Heart left ventricle (tissue), 16 donors: Measurements from ENCODE around the gene CTTNBP2NL. TPM values are rescaled to one million over a fixed set of nuclear protein-coding genes. Genes with fewer than 3 reads are reported as not detected.
A peak's percentile ranks its signal among the peaks of the same experiment; 100 is the strongest.
"Not testable (repeated sequence)": the region's sequence is repeated elsewhere in the genome, so short reads cannot be mapped to it uniquely, and the experiment has no call there.

Experiments
- ATAC-seq, 4 donors: fragments of 200-7000 bp; cut with Tn5 transposase; one replicate each; pipeline ENCODE4 v1.9.1; 2020 to 2022; ENCODE audit warnings: moderate library complexity in 4 of 4, mild to moderate bottlenecking in 3 of 4, moderate number of reproducible peaks in 1 of 4
- DNase-seq, 5 donors: peaks; one replicate each; pipeline ENCODE4 v3.0.0-alpha.2; 2020
- H3K27ac ChIP-seq, 12 donors: fragments of 200-600 bp; sonication (generic) in 4 of 12; one replicate each; pipeline versions ENCODE4 v1.5.0 to v1.8.0; 2016 to 2022; ENCODE audit warnings: mild to moderate bottlenecking in 2 of 12
- H3K27me3 ChIP-seq, 9 donors: fragments of 200-600 bp; sonication (generic) in 2 of 9; one replicate each; pipeline versions ENCODE4 v1.5.1 to v1.8.0; 2016 to 2022; ENCODE audit warnings: mild to moderate bottlenecking in 3 of 9
- H3K36me3 ChIP-seq, 9 donors: fragments of 200-600 bp; sonication (generic) in 2 of 9; one replicate each; pipeline versions ENCODE4 v1.5.0 to v1.8.0; 2018 to 2022; ENCODE audit warnings: mild to moderate bottlenecking in 2 of 9
- H3K4me1 ChIP-seq, 12 donors: fragments of 200-600 bp; sonication (generic) in 4 of 12; one replicate each; pipeline versions ENCODE4 v1.5.0 to v1.8.0; 2016 to 2022; ENCODE audit warnings: mild to moderate bottlenecking in 3 of 12
- H3K4me3 ChIP-seq, 12 donors: fragments of 200-600 bp; sonication (generic) in 4 of 12; one replicate each; pipeline versions ENCODE4 v1.5.0 to v1.8.0; 2017 to 2022; ENCODE audit warnings: mild to moderate bottlenecking in 9 of 12, moderate library complexity in 4 of 12
- H3K9me3 ChIP-seq, 12 donors: fragments of 200-600 bp; sonication (generic) in 4 of 12; one replicate each; pipeline versions ENCODE4 v1.5.0 to v1.8.0; 2016 to 2022; ENCODE audit warnings: mild to moderate bottlenecking in 1 of 12
- POLR2A ChIP-seq, 2 donors: fragments of 450-650 bp; IDR thresholded peaks; one replicate each; pipeline ENCODE4 v1.6.1; 2017; ENCODE audit warnings: antibody characterized with exemption in 2 of 2, mild to moderate bottlenecking in 2 of 2, moderate library complexity in 2 of 2
- WGBS, 4 donors: extraction: QIAGEN DNeasy Blood & Tissue Kit in 2 of 4; methylation state at CpG; one replicate each; pipeline versions ENCODE4 v1.1.5 to v1.1.7; 2013 to 2018; 5-methylcytosine and 5-hydroxymethylcytosine counted together
- intact Hi-C, 10 donors: fragments of 100-400 bp; cut with DNase I; formaldehyde crosslinking; loops; one replicate each; pipeline versions ENCODE4 v1.11.1 to v1.14.2; 2022
- polyA plus RNA-seq, 2 donors: library from polyadenylated mRNA; stranded (reverse); fragments of 200-250 nt; gene quantifications; one replicate each; pipeline ENCODE4 v1.2.3, GENCODE V29; 2013
- total RNA-seq, 9 donors: library from RNA; depleted of rRNA in 2 of 9; stranded (reverse); fragments of >200 nt in 2 of 9; fragmentation: NEBNext Ultra II Directional in 3 of 9; extraction: Animal tissue kit (Norgen Biotek cat#: 25700) in 3 of 9; gene quantifications; one replicate each; pipeline versions ENCODE4 v1.1.0 to v1.2.4, GENCODE V29; 2016 to 2023
- TF ChIP-seq, protein P1 (sequence below), 12 donors: fragments of 200-600 bp; sonication (generic) in 4 of 12; IDR thresholded peaks; one replicate each; pipeline versions ENCODE4 v1.5.0 to v1.8.0; 2018 to 2022; ENCODE audit warnings: antibody characterized with exemption in 12 of 12, mild to moderate bottlenecking in 5 of 12
- donor health status: ischemic (EF 13 %, LVEDD 7.1; RV severe dilation, severe dysfunction).
- donor health status: healthy with polysubstance abuse.
- donor health status: DM: no; HTN: yes; CAD: no.
- donor health status: DM: no; HTN: no; CAD: no.
- donor health status: ischemic (EF 25% LVEDD 6.9; RV normal size, moderate dysfunction).
- donor health status: ischemic (EF 25% LVEDD 5.7; RV mildly dilated, moderate dysfunction).
- donor health status: healthy.
- donor health status: DM: yes; HTN: yes; CAD: no.
- donor health status: ischemic (EF 35%, LVEDD 5.7; RV mildly dilated, moderate dysfunction).
- donor health status: nonischemic (EF 11% LVEDD 7.7; RV severe dilation, severe dysfunction).
- donor health status: DM: yes; HTN: yes; CAD: no.
- donor health status: PGD.
- donor health status: ischemic (EF 29% LVEDD 5.4; RV normal size, mild dysfunction).
- donor health status: nonischemic (EF 23%, LVEDD 6.1; RV moderate dilation, normal function).

CTTNBP2NL gene
- total and polyA plus RNA-seq, 11 donors, result 4.6 to 22.8 (median 14.1) TPM

DNA sequence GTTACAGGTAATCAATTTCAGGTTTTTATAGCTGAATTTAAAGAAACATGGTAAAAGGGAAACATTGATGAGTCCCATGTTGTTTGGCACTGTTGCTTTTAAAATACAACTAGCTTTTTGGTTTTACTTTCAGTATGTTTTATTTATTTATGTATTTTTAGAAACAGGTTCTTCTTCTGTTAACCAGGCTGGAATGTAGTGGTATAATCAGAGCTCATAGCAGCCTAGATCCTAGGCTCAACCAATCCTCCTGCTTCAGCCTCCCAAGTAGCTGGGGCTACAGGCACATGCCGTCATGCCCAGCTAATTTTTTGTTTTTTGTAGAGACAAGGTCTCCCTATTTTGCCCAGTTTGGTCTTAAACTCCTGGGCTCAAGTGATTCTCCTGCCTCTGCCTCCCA lies 50.4 kb downstream of the CTTNBP2NL start:
- intact Hi-C loops, result no loop called here
- H3K36me3 ChIP-seq, result peaks cover 0 to 35% (median 20%) of the 10 kb centered on the region in 9 donors
- DNase-seq (no peak), ATAC-seq (no peak)
- H3K27me3 ChIP-seq, result no peaks in the 10 kb centered on the region
- H3K4me3 ChIP-seq, result no peak overlapping the region
- H3K27ac ChIP-seq, result peak overlapping the region in 1 of 12 donors; percentile 48
- H3K4me1 ChIP-seq, result peaks cover 0 to 33% (median 13%) of the 10 kb centered on the region in 12 donors
- H3K9me3 ChIP-seq, result no peaks in the 10 kb centered on the region
- TF ChIP-seq POLR2A (IDR thresholded peaks at IDR 0.05), result no peak
- TF ChIP-seq, protein P1, sequence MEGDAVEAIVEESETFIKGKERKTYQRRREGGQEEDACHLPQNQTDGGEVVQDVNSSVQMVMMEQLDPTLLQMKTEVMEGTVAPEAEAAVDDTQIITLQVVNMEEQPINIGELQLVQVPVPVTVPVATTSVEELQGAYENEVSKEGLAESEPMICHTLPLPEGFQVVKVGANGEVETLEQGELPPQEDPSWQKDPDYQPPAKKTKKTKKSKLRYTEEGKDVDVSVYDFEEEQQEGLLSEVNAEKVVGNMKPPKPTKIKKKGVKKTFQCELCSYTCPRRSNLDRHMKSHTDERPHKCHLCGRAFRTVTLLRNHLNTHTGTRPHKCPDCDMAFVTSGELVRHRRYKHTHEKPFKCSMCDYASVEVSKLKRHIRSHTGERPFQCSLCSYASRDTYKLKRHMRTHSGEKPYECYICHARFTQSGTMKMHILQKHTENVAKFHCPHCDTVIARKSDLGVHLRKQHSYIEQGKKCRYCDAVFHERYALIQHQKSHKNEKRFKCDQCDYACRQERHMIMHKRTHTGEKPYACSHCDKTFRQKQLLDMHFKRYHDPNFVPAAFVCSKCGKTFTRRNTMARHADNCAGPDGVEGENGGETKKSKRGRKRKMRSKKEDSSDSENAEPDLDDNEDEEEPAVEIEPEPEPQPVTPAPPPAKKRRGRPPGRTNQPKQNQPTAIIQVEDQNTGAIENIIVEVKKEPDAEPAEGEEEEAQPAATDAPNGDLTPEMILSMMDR (IDR thresholded peaks at IDR 0.05), result no peak
- WGBS, 4 donors, result 90 to 98% (median 95%) methylated on average over 1 of the region's 1 CpG

DNA sequence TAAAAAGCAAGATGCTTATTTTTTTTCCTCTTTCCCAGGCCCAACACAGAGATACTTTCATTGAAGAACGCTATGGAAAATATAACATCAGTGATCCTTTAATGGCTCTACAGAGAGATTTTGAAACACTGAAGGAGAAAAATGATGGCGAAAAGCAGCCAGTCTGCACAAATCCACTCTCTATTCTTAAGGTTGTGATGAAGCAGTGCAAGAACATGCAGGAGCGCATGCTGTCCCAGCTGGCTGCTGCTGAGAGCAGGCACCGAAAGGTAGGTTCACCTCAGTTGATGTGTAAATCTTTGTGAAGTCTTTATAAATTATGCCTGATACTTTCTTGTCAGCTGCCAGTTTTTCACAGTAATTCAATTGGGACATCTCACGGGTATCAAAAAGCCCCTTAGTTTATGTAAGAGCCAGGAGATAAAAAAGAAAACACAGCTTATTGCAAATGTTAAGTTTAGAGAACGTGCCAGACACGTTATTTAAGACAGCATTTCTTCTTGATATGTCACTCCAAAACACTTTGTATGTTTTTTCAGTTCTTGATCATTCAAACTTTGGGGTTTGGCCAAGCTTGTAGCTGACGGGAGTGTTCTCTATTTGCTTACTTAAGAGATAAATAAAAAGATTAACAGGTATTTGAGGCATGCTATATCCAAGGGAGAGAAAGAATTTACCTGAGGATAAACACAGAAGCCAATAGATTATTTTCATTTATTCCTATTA lies 53.1 kb downstream of the CTTNBP2NL start:
- ATAC-seq, result no peak
- Histone ChIP-seq H3K9me3 (no peaks in the 10 kb centered on the region), H3K27ac (no peak overlapping the region), H3K36me3 (peaks cover 0 to 41% (median 23%) of the 10 kb centered on the region in 9 donors), H3K4me1 (peaks cover 0 to 32% (median 11%) of the 10 kb centered on the region in 12 donors), H3K4me3 (no peak overlapping the region), H3K27me3 (no peaks in the 10 kb centered on the region)
- DNase-seq, result no peak
- intact Hi-C loops, result no loop called here
- TF ChIP-seq, protein P1 (IDR thresholded peaks at IDR 0.05), result no peak
- no peak for TF ChIP-seq POLR2A (IDR thresholded peaks at IDR 0.05)
- 78 to 93% (median 85%) methylated on average over 8 of the region's 8 CpGs for WGBS, 4 donors

GRCh38 chr1:112449630-112449983 lies 53.6 kb downstream of the CTTNBP2NL start:
- intact Hi-C loops, result no loop called here
- Histone ChIP-seq H3K9me3 (no peaks in the 10 kb centered on the region), H3K4me3 (no peak overlapping the region), H3K36me3 (peaks cover 0 to 46% (median 29%) of the 10 kb centered on the region in 9 donors), H3K27me3 (no peaks in the 10 kb centered on the region), H3K27ac (no peak overlapping the region), H3K4me1 (peaks cover 0 to 27% (median 9%) of the 10 kb centered on the region in 12 donors)
- no peak for DNase-seq
- no peak for TF ChIP-seq POLR2A (IDR thresholded peaks at IDR 0.05)
- TF ChIP-seq, protein P1 (IDR thresholded peaks at IDR 0.05), result no peak
- ATAC-seq, result no peak

DNA sequence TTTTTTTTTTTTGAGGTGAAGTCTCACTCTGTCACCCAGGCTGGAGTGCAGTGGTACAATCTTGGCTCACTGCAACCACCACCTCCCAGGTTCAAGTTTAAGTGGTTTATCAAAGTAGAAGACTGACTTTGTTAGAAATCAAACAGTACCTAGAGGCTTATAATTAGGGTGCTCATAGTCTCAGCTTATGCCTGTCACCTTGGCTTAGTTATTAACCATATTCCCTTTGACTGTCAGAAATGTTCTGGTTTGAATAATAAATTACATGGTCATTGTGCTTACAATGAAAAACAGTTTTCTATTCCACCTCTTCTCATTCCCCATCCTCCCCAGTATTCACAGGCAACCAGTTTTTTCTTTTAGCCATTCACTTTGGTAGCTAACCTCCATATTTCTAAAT lies 54.8 kb downstream of the CTTNBP2NL start:
- Histone ChIP-seq H3K27ac (no peak overlapping the region), H3K4me3 (no peak overlapping the region), H3K36me3 (peaks cover 0 to 56% (median 38%) of the 10 kb centered on the region in 9 donors), H3K27me3 (no peaks in the 10 kb centered on the region), H3K9me3 (no peaks in the 10 kb centered on the region), H3K4me1 (peaks cover 0 to 17% (median 4%) of the 10 kb centered on the region in 12 donors)
- ATAC-seq (no peak), DNase-seq (no peak)
- intact Hi-C loops, result no loop called here
- TF ChIP-seq, protein P1 (IDR thresholded peaks at IDR 0.05), result no peak
- TF ChIP-seq POLR2A (IDR thresholded peaks at IDR 0.05), result no peak

- H3K4me1 ChIP-seq, result peaks cover 0 to 12% (median 3%) of the 10 kb centered on the region in 12 donors
Measured at GRCh38 chr1:112451301-112451700, 55.3 kb downstream of the CTTNBP2NL start.

More at GRCh38 chr1:112451301-112451700, 55.3 kb downstream of the CTTNBP2NL start:
- H3K9me3 ChIP-seq, ATAC-seq, H3K27ac ChIP-seq, intact Hi-C loops, DNase-seq, H3K4me3 ChIP-seq, H3K27me3 ChIP-seq: not testable (repeated sequence)
- 74 to 84% (median 83%) methylated on average over 3 of the region's 3 CpGs for WGBS, 4 donors
- H3K36me3 ChIP-seq, result peaks cover 0 to 62% (median 44%) of the 10 kb centered on the region in 9 donors
